GM18498 (cell line): ENCODE measurements around the gene SERPINB7.

Experiments
- ATAC-seq: cut with Tn5 transposase; IDR thresholded peaks from one replicate; pipeline ENCODE4 v1.9.1; 2021; ENCODE audit warnings: mild to moderate bottlenecking, moderate library complexity; ENCODE audit not compliant: unreplicated experiment

The SERPINB7 gene

DNA sequence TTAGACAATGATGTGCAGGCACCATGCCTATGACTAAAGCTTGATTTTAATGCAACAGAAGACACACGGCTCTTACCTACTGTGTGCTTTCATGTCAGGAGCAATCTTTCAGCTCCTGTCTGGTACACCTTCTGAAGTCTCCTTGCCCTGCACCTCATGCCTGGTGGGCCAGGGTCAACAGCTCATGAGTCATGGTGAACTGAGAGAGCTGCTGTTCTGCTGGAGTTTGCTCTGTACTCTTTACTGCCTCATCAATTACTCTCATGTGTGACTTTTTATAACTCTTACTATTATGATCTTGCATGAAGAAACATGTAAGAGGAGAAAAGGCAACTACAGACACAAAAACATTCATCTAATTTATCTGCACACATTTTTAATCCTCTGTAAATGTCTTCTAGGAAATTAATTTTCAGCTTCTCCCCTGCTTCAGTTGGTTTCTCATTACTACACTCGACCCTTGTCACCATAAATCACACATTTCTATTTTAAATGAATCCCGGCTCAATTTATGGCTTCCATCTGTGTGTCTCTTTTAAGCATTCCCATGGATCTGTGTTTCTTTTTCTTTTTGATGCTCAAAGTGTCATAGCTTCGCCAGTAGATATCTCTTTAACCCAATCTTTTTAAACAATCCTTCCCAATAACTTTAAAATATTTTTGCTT, 9.7 kb downstream of the SERPINB7 start:
- ATAC-seq = no peak

DNA sequence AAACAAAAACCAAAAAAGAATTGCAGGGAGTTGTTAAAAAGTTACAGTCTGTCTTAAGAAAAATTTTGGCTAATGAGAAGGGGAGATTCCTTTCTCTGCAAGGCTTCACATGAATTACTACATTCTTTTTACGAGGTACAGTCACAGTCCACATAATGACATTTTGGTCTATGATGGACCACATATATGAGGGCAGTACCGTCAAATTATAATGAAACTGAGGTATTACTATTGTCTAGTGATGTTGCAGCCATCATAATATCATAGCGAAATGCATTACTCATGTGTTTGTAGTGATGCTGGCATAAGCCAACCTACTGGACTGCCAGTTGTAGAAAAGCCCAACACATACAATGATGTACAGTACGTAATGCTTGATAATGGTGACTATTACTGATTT, 12.5 kb downstream of the SERPINB7 start:
- no peak for ATAC-seq

DNA sequence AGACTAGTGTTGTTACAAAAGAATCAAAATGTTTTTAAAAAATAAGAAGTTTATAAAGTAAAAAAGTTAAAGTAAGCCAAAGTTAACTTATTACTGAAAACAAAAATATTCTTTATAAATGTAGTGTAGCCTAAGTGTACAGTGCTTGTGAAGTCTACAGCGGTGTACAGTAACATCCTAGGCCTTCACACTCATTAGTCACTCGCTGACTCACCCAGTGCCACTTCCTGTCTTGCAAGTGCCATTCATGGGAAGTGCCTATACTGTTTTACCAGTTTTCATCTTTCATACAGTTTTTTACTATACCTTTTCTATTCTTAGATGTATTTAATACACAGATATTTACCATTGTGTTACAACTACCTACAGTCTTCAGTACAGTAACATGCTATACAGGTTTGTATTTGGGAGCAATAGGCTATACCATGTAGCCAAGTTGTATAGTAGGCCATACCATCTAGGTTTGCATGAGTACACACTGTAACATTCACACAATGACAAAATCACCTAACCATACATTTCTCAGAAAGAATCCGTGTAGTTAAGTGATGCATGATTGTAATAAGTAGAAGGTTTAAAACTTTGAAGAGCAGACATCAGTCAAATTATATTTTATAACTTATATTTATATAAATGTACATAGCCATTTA, 13.4 kb downstream of the SERPINB7 start:
- ATAC-seq = peak; percentile 86

DNA sequence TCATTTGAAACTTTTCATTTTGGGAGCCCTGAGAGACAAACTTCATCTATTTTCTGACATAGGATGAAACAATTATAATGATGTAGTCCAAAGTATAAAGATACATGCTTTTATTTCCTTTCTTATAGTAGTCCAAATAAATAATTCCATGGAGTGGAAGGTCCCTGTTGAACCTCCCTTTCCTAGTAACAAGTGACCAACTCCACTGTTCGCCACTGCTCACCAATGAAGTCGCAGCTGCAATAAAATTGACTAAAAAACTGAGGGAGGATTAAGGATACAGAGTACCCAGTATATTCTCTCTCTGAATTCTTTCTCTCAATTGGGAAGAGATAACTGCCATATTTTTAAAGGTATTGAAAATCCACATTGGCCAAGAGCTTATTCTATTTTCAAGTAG, 14.1 kb downstream of the SERPINB7 start:
- no peak for ATAC-seq

DNA sequence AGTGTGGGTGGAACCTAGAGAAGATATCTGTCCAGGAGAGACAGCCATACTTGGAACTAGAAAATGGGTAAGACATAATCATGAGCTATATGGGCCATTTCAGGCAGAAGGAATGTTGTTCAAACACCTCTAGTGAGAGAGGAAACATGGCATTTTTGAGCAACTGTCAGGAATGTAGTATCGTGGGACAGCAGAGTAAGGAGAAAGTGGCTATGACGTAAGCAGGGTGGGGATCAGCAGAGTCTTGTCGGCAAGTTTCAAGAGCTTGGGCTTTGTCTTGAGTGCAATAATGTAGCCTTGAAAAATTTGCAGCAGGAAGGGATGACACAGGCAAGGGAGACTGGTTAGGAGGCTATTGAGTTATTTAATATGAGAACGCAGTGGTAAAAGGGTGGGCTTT, 20.4 kb downstream of the SERPINB7 start:
- ATAC-seq = no peak

DNA sequence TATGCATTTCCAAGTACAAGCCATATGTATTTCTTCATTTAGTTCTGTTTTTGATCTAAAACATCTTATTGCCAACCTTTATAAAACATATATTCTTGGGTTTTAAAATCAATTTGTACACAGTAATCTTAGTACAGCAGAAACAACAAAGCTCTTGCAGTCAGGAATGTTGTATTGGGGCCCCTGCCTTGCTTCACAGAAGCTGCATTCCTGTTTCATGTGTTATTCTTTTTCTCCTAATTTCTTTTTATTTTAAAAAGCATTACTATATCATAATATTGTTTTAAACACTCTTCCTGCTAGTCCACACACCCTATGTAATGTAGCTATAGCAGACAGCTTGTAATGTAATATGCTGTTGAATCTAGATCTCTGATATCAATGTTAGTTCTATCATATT, 24.0 kb downstream of the SERPINB7 start:
- ATAC-seq = no peak

DNA sequence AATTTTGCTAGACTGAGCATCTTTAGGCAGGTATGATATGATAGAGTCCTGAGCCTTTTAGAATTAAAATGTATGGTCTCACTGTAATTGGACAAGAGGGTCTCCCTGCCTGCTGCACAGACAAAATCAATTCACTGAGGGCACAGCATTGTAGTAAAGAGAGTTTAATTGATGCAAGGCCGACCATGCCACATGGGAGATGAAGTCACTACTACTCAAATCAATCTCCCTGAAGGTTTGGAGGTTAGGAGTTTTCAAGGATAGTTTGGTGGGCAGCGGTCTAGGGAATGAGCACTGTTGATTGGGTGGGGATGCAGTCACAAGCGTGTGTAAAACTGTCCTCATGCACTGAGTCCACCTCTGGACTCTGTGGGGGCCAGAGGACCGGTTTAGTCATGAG, 26.1 kb downstream of the SERPINB7 start:
- ATAC-seq = no peak

DNA sequence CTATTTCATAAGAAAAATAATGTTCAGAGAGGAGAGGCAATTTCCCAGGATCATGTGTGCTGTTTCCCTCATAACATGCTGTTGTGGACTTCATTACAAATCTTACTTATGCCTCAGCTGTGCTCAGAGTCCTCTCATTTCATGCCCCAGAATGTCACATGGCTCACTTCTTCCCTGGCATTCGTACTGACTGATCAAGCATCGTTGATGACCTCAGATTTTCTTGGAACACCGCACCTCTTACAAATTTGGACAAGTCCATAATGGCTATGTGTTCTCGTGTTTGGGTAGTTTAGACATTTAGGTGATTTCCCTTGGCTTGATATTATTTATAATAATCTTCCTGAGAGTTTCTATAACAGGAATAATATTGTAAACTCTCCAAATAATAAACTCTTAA, 32.9 kb downstream of the SERPINB7 start:
- no peak for ATAC-seq

DNA sequence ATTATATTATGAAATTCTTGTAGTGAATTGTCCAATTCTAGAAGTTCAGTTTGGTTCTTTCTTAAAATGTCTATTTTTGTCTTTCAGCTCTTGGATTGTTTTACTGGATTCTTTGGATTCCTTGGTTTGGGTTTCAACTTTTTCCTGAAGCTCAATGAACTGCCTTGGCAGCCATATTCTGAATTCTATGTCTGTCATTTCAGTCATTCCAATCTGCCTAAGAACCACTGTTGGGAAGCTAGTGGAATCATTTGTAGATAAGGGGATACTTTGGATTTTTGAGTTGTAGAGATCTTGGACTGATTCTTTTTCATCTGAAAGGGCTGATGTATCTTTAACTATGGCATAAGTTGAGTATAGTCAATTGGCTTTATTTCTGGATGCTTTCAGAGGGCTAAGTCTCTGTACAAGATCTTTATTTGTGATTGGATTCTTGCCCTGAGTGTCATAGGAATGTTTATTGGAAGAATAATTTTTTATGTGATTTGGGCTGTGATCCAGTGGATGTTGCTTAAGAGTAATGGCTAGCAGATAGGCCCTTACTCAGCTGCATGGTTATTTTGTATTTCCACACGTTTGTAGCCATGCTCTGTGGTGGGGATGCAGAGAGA, 42.3 kb downstream of the SERPINB7 start:
- ATAC-seq = no peak

DNA sequence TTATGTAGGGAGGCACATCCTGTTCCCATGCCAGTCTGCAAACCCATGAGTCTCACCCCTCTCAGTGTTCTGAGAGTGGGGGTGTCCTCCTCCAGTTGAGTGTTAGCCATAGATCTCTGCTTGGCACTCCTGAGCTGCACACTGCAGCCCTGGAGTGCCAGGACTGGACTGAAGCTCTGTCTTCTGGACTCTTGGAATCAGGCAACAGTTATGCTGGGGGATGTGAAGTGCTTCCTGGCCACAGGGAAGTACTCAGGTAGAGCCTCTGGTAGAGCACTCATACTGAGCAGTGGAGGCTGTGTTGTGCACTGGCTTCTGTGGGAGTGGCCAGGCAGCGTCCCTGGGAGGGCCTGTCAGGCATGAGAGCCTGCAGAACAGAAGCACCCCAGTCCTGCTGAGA, 43.0 kb downstream of the SERPINB7 start:
- no peak for ATAC-seq

DNA sequence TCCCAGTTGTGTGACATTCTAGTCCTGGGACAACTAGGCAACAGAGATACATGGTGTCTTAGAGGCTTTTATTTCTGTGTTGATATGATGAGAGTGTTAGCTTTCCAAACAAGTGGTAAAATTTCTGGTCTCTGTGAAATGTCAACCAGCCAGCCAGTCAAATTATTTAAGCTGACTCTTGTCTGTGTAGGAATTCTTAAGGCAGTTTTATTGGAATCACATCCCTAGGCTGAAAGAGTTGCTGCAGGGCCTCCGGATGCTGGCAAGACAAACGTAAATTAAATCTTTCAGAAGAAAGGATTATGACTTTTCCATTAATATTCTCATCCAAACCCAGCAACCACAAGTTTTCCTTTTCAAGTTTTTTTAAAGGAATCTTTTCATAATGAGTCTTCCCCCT, 44.6 kb downstream of the SERPINB7 start:
- ATAC-seq = no peak

DNA sequence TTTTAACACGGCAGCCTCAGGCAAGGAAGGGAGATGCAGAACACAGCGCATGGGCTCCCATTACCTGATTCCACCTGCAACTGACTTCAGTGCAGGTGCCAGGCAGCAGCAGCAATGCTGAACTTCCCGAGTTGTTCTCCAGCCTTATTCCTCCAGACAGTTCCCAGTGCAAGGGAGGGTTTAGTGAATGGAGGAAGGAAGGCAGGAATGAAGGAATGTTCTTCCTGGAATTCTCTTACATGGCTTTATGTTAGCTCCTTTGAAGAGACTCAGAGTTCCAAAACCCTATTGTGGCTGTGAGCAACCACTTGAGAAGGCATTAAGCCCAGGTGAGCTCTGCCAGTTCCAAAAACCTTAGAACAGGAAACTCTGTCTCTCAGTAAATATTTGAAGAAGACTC, 45.5 kb downstream of the SERPINB7 start:
- no peak for ATAC-seq

DNA sequence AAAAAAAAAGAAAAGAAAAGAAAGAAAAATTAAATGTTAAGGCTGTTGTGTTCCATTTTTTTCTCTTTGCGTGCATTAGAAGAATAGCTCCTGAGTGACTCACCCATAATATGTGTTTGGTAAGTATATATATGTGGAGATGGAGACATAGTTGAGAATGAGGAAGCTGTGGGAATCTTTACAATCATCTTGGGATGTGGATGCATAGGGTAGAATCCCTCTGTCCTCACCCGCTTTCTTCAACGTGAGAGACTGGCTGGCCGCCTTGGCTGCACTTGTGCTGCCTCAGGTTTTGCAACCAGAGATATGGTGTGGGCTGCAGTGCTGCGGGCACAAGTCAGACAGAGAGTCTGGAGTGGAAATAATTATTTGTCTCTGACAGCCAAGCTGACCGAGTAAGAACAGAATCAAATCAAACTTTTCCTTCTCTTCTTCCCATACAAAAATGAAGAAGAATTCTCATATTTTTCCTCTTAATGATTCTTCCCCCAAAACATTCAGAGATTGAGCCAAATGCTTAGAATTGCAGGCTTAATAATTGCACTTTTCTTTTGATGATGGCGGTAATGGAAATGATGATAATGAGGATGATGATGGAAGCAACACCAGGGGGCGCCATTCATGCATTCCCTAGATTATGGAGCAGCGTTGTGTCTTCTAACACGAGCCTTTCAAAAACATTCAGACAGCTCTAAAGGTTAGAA, 48.5 kb downstream of the SERPINB7 start:
- no peak for ATAC-seq

DNA sequence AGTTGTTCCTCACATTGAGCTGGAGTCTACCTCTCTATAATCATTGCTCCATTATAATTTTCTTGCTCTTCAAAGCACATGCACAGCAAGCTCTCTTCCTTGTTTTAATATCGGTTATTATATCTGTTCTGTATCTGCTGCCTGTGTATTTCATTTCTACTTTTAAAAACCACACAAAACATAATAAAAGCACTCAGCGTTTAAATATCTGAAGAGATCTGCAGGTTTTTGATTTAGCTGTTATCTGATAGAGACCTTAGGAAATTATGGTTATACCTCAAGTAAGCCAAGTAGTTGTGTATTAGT, 49.0 kb downstream of the SERPINB7 start:
- no peak for ATAC-seq

DNA sequence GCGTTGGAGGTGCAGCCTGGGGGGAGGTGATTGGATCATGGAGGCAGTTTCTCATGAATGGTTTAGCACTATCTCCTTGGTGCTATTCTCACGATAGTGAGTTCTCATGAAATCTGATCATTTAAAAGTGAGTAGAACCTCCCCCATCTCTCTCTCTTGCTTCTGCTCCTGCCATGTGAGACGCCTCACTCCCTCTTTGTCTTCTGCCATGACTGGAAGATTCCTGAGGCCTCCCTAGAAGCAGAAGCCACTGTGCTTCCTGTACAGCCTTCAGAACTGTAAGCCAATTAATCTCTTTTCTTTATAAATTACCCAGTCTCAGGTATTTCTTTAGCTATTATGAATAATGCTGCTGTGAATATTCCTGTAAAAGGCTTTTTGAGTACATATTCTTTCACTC, 52.9 kb downstream of the SERPINB7 start:
- ATAC-seq = no peak

DNA sequence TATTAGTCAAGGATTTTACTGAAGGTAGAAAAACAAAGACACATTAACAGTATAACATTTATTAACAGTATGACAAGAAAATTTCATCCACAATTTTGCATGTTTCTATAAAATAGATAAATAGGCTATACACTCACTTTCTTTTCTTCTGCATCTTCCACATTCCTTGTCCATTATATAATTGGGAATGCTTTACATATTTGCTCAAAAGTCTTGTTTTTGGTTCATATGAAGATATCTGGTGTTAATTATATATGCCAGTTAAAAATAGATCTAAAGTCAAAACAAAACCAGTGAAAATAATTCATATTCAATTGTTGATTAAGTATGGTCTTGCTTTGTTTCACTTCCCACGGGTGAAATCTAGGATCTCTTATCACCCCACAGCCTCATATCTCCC, 53.4 kb downstream of the SERPINB7 start:
- ATAC-seq = no peak

DNA sequence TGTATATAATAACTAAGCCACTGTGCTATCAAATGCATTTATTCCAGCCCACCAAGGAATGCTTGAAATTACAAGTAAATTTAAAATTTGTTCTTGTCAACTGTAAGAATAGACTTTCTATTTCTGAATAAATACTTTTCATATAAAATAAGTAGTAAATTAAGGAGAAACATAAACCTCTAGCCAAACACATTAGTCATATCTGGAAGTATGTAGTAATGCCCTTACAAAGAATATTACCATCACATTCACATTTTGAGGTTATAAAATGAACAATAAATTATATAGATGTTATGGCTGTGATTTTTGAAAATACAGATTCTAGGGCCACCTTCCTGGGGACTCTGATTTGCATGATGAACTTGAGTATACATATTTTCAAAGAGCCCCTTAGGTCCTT, 54.7 kb downstream of the SERPINB7 start:
- ATAC-seq = no peak

DNA sequence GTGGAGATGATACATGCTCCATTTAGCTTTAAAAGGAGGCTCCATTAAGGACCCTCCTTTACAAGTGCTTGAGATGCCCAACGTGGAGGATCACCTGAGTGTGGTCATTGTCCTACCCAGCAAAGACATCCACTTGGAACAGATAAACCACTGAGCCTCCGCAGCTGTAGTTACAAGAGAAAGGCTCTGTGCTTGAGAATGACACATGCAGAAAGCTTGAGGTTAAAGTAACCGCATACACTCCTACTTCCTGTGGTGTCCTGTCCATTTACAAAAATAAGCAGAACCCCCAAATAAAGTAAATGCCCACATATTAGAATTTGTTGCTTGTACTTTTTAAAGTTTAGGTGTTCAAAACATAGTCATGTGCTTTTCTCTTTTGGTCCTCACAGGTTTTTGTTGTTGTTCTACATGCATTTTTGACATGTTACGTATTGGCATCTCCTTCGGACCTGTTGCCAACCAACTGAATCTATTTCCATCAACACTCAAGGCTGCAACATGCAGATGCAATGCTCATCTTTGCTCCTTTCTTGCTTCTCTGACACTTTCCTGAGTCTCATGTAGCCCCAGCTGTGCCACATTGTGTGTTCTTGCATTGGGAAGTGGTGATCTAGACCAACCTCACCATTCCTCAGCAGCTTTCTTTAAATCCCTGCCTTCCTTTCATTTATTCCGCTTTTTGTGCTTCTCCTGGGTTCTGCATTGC, 56.0 kb downstream of the SERPINB7 start:
- peak; percentile 93 for ATAC-seq

DNA sequence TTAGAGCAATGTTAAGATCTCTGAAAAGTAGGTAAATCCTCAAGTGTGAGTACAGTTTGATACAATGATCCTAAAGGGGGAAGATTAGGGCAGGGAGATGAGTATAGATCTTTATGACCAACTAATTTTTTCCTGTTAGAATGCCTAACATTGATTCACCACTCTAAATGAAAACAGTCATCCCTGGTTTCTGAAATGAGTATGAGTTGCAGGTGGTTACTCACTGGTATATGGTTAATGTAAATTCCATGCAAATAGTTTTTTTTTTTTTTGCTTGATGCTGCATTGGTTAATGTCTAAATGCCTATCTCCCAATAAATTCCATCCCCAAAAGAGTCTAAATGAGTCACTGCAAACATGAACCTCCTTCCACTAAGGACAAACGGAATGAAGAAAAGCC, 57.3 kb downstream of the SERPINB7 start:
- ATAC-seq = peak; percentile 52

DNA sequence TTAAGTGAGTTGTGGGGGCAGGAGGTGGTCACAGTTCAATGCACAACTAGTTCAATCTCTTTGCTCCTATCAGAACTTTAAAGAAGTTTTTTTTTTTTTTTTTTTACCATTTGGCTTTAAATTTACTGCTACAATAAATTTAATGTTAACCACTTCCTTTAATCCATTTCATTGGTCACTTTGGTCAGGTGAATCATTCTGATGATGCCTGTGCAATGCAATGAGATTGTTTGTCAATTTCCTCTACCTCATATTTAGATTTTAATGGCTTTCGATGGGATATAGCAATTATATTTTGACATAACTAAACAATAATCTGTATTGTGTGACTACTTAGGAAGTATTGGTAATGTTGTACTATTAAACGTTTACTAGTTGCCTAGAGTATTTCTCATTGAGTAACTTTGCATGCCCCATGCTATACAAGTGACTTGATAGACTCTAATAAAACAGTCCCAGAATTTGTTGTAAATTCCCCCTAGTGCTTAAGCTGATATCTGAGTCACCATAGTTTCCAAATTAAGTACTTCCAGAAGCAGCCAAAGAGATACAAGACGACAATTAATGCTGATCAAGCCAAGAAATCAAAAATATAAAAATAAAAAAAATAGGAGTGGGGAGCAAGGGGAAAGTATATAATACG, 59.4 kb downstream of the SERPINB7 start:
- no peak for ATAC-seq

DNA sequence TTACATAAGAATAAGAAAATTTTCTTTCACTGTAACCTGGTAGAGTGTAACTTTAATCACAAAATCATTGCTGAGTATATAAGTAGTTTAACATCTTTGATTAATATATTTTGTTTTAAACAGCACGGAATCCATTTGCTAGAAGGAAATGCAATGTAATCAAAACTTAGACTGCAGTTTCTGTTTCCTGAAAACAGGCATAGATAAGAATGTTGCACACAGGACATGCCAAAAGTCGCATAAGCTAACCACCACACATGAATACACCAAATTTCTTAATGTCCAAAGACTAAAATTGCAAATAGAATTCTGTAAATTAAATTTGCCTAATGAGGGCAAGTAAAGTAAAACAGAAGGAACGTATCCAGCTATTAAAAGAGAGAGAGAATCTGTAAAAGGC, 61.2 kb downstream of the SERPINB7 start:
- ATAC-seq = no peak
